Endothelial cell of umbilical vein (primary cell): ENCODE measurements around the gene NME7. TPM values are rescaled to one million over a fixed set of nuclear protein-coding genes. Genes with fewer than 3 reads are reported as not detected.

ENCODE experiments used
- BruUV-seq: library from RNA; stranded (reverse); fragments of 400-500 nt; replicated peaks from 2 replicates; lab custom pipeline; 2021; lab: Mats Ljungman, UMichigan
- CTCF ChIA-PET: fragments of 300-600, 350-600 bp; sonication (Branson Sonifier 250); formaldehyde crosslinking; loops from one replicate; lab custom pipeline; 2021; ENCODE audit warnings: antibody characterized with exemption, inconsistent platforms; lab: Charles Lee
- POLR2A ChIA-PET: fragments of 300-600, 350-600 bp; sonication (Branson Sonifier 250); formaldehyde crosslinking; loops from one replicate; lab custom pipeline; 2021; ENCODE audit warnings: antibody characterized with exemption, inconsistent platforms; lab: Charles Lee
- DNase-seq: peaks from one replicate; pipeline ENCODE4 v3.0.0-alpha.2; 2011; ENCODE audit warnings: low read depth, low spot score
- FAIRE-seq: peaks from 2 replicates; lab custom pipeline; 2011; peaks lifted over from hg19 to GRCh38; lab: Jason Lieb, UNC
- H2AFZ ChIP-seq: 2 replicates; pipeline ENCODE4 v1.6.0; 2012; ENCODE audit warnings: low read depth, low read length, control low read depth, inconsistent platforms
- H3K27ac ChIP-seq: 2 replicates; pipeline ENCODE4 v1.5.1; 2011; ENCODE audit warnings: low read depth, mild to moderate bottlenecking, control low read depth, low read length, moderate library complexity; ENCODE audit not compliant: insufficient read depth
- H3K27me3 ChIP-seq, 2 experiments: 2 replicates each; pipeline versions ENCODE4 v1.6.0 to v1.6.1; 2011; ENCODE audit warnings: low read length in 2 of 2, mixed read lengths in 1 of 2; ENCODE audit not compliant: control insufficient read depth in 2 of 2, insufficient read depth in 2 of 2
- H3K36me3 ChIP-seq, 2 experiments: 2 replicates in 1 of 2; 3 replicates in 1 of 2; pipeline ENCODE4 v1.5.1; 2011; ENCODE audit warnings: low read length in 2 of 2, mild to moderate bottlenecking in 1 of 2, moderate library complexity in 1 of 2; ENCODE audit not compliant: control insufficient read depth in 2 of 2, insufficient read depth in 2 of 2; ENCODE audit errors: extremely low read depth in 1 of 2
- H3K4me1 ChIP-seq: 3 replicates; pipeline ENCODE4 v1.5.1; 2011; ENCODE audit warnings: mild to moderate bottlenecking, low read length; ENCODE audit not compliant: control insufficient read depth, insufficient read depth; ENCODE audit errors: extremely low read depth
- H3K4me2 ChIP-seq: 2 replicates; pipeline ENCODE4 v1.6.1; 2011; ENCODE audit warnings: low read length, control low read depth, mixed read lengths; ENCODE audit not compliant: insufficient read depth
- H3K4me3 ChIP-seq, 3 experiments: fragments of 200-600 bp in 1 of 3; sonication (generic), shearing (Covaris generic) in 1 of 3; replicated peaks in 1 of 3; 2 replicates each; pipeline ENCODE4 v1.5.1; 2011 to 2016; ENCODE audit warnings: control low read depth in 3 of 3, low read length in 3 of 3, mild to moderate bottlenecking in 2 of 3, inconsistent platforms in 1 of 3, low read depth in 1 of 3, moderate library complexity in 1 of 3; ENCODE audit not compliant: insufficient read depth in 1 of 3
- H3K79me2 ChIP-seq: 2 replicates; pipeline ENCODE4 v1.6.0; 2012; ENCODE audit warnings: low read length, inconsistent platforms; ENCODE audit not compliant: control insufficient read depth, insufficient read depth
- H3K9ac ChIP-seq: replicated peaks from 2 replicates; pipeline ENCODE3; 2011; ENCODE audit warnings: low read length, control low read depth; ENCODE audit not compliant: insufficient read depth; ENCODE audit errors: extremely low read depth
- H3K9me1 ChIP-seq: replicated peaks from 3 replicates; pipeline ENCODE4 v1.6.0; 2011; ENCODE audit warnings: mild to moderate bottlenecking, low read length; ENCODE audit not compliant: control insufficient read depth, insufficient read depth; ENCODE audit errors: extremely low read depth
- H3K9me3 ChIP-seq: replicated peaks from 2 replicates; pipeline ENCODE4 v1.5.1; 2012; ENCODE audit warnings: low read length, inconsistent platforms; ENCODE audit not compliant: control insufficient read depth, insufficient read depth
- H4K20me1 ChIP-seq: replicated peaks from 2 replicates; pipeline ENCODE3; 2011; ENCODE audit warnings: mild to moderate bottlenecking, low read length; ENCODE audit not compliant: control insufficient read depth, insufficient read depth; ENCODE audit errors: extremely low read depth
- EZH2 ChIP-seq: IDR thresholded peaks from 2 replicates; pipeline ENCODE4 v1.6.1; 2012; ENCODE audit warnings: borderline replicate concordance, low read depth, mild to moderate bottlenecking, moderate library complexity, low read length, inconsistent platforms; ENCODE audit not compliant: severe bottlenecking
- FOS ChIP-seq: IDR thresholded peaks from 2 replicates; pipeline ENCODE4 v1.6.1; 2011; ENCODE audit warnings: mild to moderate bottlenecking, low read length, moderate library complexity, borderline replicate concordance; ENCODE audit not compliant: insufficient read depth
- GATA2 ChIP-seq: IDR thresholded peaks from 2 replicates; pipeline ENCODE4 v1.7.0; 2011; ENCODE audit warnings: low read depth, mild to moderate bottlenecking, moderate library complexity, mixed read lengths, low read length; ENCODE audit not compliant: insufficient read length, insufficient read depth
- JUN ChIP-seq: IDR thresholded peaks from 2 replicates; pipeline ENCODE4 v1.6.1; 2011; ENCODE audit warnings: borderline replicate concordance, low read depth; ENCODE audit not compliant: insufficient read length, insufficient read depth
- MYC ChIP-seq: IDR thresholded peaks from one replicate; pipeline ENCODE4 v1.6.1; 2011; ENCODE audit warnings: mild to moderate bottlenecking, low read depth, low read length
- POLR2A ChIP-seq: IDR thresholded peaks from 2 replicates; pipeline ENCODE4 v1.6.1; 2012; ENCODE audit warnings: low read depth, mild to moderate bottlenecking, control low read depth, low read length
- POLR2AphosphoS5 ChIP-seq: IDR thresholded peaks from 2 replicates; pipeline ENCODE4 v1.6.1; 2012; ENCODE audit warnings: low read depth, mild to moderate bottlenecking, control low read depth, low read length, moderate library complexity; ENCODE audit not compliant: insufficient read depth
- dilution Hi-C: fragments of 300-500 bp; cut with MboI; formaldehyde crosslinking; loops from one replicate; pipeline ENCODE4 v1.15.0; 2019; ENCODE audit warnings: low sequenced_read_pairs; ENCODE audit not compliant: extremely low pct_ligation_motif_present
- intact Hi-C: fragments of 100-400 bp; cut with micrococcal nuclease; formaldehyde crosslinking; loops from one replicate; pipeline ENCODE4 v1.10.0; 2022
- polyA plus RNA-seq, 4 experiments: library from polyadenylated mRNA; depleted of rRNA in 3 of 4; stranded (reverse) in 3 of 4; unstranded in 1 of 4; fragments of >200 nt; gene quantifications; 2 replicates each; pipeline versions ENCODE4 v1.2.1 to v1.2.3, GENCODE V29; 2011 to 2012; ENCODE audit warnings: missing spikeins in 1 of 4
- total RNA-seq: library from RNA; stranded (reverse); gene quantifications from 2 replicates; pipeline ENCODE4 v1.2.3, GENCODE V29; 2021
- TF ChIP-seq, protein P1 (sequence below): IDR thresholded peaks from 2 replicates; pipeline ENCODE4 v1.6.1; 2011; ENCODE audit not compliant: insufficient read depth, insufficient read length
- TF ChIP-seq, protein P2 (sequence below), 2 donors: IDR thresholded peaks; 1 replicate in 1 of 2; 2 replicates in 1 of 2; pipeline ENCODE4 v1.5.1; 2011; ENCODE audit warnings: low read length in 2 of 2, mild to moderate bottlenecking in 2 of 2, moderate library complexity in 2 of 2, control low read depth in 1 of 2, inconsistent platforms in 1 of 2, low read depth in 1 of 2; ENCODE audit not compliant: insufficient read depth in 1 of 2; ENCODE audit errors: extremely low read depth in 1 of 2

Gene NME7
- total and polyA plus RNA-seq, 2 donors (not counting 3 experiments of a cell fraction or from before 2014, with no cell fraction given): 16.5 to 25.3 TPM

DNA sequence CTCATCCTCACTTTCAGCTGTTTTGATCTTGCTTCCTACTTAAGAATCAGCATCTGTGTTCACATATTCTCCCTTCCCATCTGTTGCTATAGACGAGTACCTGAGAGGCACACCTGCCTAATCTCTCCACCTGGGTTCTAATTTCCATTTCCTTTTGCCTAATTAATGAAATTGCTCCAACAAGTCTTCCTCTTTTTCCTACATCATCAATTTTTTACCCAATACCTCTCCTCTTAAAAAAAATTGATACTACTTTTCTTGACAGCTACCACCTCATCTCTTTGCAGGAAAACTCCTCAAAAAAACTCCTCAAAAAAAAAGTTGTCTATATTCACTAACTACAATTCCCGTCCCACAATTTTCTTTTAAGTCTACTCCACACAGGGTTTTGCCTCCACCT is 71.8 kb downstream of the NME7 start:
- Histone ChIP-seq H2AFZ (no peak overlapping the region), H3K4me3 (no peak overlapping the region), H3K27ac (no peak overlapping the region), H3K4me2 (no peak overlapping the region), H3K4me1 (peaks cover 9% of the 10 kb centered on the region), H4K20me1 (no peaks in the 10 kb centered on the region), H3K36me3 (no peaks in the 10 kb centered on the region), H3K9me3 (no peaks in the 10 kb centered on the region), H3K27me3 (no peaks in the 10 kb centered on the region), H3K9me1 (no peaks in the 10 kb centered on the region), H3K79me2 (no peaks in the 10 kb centered on the region), H3K9ac (no peak overlapping the region)
- no peak for FAIRE-seq
- dilution Hi-C loops: no loop called here
- POLR2A ChIA-PET: no interaction called here
- TF ChIP-seq JUN (no peak), GATA2 (no peak), FOS (no peak)
- TF ChIP-seq, protein P1, sequence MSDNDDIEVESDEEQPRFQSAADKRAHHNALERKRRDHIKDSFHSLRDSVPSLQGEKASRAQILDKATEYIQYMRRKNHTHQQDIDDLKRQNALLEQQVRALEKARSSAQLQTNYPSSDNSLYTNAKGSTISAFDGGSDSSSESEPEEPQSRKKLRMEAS: no peak
- no peak for DNase-seq
- CTCF ChIA-PET: interaction anchor here (1.1 kb wide), 1 partner anchor 24 kb away, joined by 3 read pairs; no protein-coding TSS in a partner anchor
- intact Hi-C loops: no loop called here
- no TSS peak for BruUV-seq

DNA sequence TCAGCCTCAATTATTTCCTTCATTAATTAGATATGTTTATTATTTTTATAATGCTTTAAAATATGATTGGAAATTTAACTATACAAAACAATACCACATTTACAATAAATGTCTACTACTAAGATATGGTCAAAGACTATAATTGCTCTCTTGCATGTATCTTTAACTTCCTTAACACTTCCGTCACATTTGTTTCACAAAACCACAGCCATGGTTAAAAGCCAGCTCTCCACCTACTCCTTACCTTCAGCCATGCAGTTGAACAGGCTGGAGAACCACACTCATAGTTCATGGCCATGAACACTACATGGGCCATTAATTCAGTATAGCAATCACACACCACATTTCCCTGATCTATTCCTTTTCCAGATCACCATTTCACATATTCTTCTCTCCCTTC is 72.2 kb downstream of the NME7 start:
- intact Hi-C loops: no loop called here
- H3K4me1 ChIP-seq: peaks cover 9% of the 10 kb centered on the region
- no peak overlapping the region for H3K4me2 ChIP-seq
- H3K4me3 ChIP-seq: no peak overlapping the region
- no peak overlapping the region for H3K9ac ChIP-seq
- H3K79me2 ChIP-seq: no peaks in the 10 kb centered on the region
- no TSS peak for BruUV-seq
- no peaks in the 10 kb centered on the region for H4K20me1 ChIP-seq
- H3K9me1 ChIP-seq: no peaks in the 10 kb centered on the region
- ChIA-PET CTCF (interaction anchor here (1.1 kb wide), 1 partner anchor 25 kb away, joined by 3 read pairs; no protein-coding TSS in a partner anchor), POLR2A (no interaction called here)
- DNase-seq (no peak), FAIRE-seq (no peak)
- no peak for TF ChIP-seq JUN
- no peak for TF ChIP-seq MYC
- TF ChIP-seq FOS: no peak
- no peak for TF ChIP-seq POLR2A
- TF ChIP-seq POLR2AphosphoS5: no peak
- TF ChIP-seq GATA2: no peak
- TF ChIP-seq, protein P2, sequence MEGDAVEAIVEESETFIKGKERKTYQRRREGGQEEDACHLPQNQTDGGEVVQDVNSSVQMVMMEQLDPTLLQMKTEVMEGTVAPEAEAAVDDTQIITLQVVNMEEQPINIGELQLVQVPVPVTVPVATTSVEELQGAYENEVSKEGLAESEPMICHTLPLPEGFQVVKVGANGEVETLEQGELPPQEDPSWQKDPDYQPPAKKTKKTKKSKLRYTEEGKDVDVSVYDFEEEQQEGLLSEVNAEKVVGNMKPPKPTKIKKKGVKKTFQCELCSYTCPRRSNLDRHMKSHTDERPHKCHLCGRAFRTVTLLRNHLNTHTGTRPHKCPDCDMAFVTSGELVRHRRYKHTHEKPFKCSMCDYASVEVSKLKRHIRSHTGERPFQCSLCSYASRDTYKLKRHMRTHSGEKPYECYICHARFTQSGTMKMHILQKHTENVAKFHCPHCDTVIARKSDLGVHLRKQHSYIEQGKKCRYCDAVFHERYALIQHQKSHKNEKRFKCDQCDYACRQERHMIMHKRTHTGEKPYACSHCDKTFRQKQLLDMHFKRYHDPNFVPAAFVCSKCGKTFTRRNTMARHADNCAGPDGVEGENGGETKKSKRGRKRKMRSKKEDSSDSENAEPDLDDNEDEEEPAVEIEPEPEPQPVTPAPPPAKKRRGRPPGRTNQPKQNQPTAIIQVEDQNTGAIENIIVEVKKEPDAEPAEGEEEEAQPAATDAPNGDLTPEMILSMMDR (IDR thresholded peaks at IDR 0.05; ENCODE audit: extremely low read depth in 1 of 2, insufficient read depth in 1 of 2, low read depth in 1 of 2, low read length in 2 of 2): no peak
- no peak for TF ChIP-seq EZH2
- TF ChIP-seq, protein P1: no peak
- H2AFZ ChIP-seq: no peak overlapping the region
- dilution Hi-C loops: no loop called here
- no peaks in the 10 kb centered on the region for H3K36me3 ChIP-seq
- no peaks in the 10 kb centered on the region for H3K9me3 ChIP-seq
- H3K27ac ChIP-seq: no peak overlapping the region
- H3K27me3 ChIP-seq: no peaks in the 10 kb centered on the region
